Ovary (tissue), 3 donors: ENCODE data around the gene UPF2.

Experiments used
- EP300 ChIP-seq: sonication (generic); formaldehyde crosslinking; IDR thresholded peaks from one replicate; pipeline ENCODE4 v1.6.1; 2017; ENCODE audit warnings: antibody characterized with exemption
- POLR2A ChIP-seq: fragments of 450-650 bp; IDR thresholded peaks from one replicate; pipeline ENCODE4 v1.6.1; 2017; ENCODE audit warnings: antibody characterized with exemption, mild to moderate bottlenecking, moderate library complexity
- TF ChIP-seq, protein P1 (sequence below), 3 donors: fragments of 450-650 bp in 2 of 3; fragments of 200-600 bp in 1 of 3; IDR thresholded peaks; one replicate each; pipeline versions ENCODE4 v1.5.1 to v1.8.0; 2016 to 2022; ENCODE audit warnings: antibody characterized with exemption in 3 of 3, mild to moderate bottlenecking in 1 of 3
- donor health status: DM: no; HTN: no; CAD: no.

- TF ChIP-seq EP300 (no peak), POLR2A (no peak)
- TF ChIP-seq, protein P1, sequence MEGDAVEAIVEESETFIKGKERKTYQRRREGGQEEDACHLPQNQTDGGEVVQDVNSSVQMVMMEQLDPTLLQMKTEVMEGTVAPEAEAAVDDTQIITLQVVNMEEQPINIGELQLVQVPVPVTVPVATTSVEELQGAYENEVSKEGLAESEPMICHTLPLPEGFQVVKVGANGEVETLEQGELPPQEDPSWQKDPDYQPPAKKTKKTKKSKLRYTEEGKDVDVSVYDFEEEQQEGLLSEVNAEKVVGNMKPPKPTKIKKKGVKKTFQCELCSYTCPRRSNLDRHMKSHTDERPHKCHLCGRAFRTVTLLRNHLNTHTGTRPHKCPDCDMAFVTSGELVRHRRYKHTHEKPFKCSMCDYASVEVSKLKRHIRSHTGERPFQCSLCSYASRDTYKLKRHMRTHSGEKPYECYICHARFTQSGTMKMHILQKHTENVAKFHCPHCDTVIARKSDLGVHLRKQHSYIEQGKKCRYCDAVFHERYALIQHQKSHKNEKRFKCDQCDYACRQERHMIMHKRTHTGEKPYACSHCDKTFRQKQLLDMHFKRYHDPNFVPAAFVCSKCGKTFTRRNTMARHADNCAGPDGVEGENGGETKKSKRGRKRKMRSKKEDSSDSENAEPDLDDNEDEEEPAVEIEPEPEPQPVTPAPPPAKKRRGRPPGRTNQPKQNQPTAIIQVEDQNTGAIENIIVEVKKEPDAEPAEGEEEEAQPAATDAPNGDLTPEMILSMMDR (IDR thresholded peaks at IDR 0.05) = no peak
Measured at GRCh38 chr10:11913079-11913641, 129.4 kb downstream of the UPF2 start.
